K562 (cell line): ENCODE results near the gene MTFR2. TPM values are rescaled to one million over a fixed set of nuclear protein-coding genes. Genes with fewer than 3 reads are reported as not detected.

Source experiments
- ARNT ChIP-seq, 2 experiments: fragments of 450-650 bp; IDR thresholded peaks; 2 replicates each; pipeline ENCODE4 v1.6.1; 2016; ENCODE audit warnings: mild to moderate bottlenecking in 1 of 2
- CBX8 ChIP-seq: fragments of 200-600 bp; sonication (generic); IDR thresholded peaks from 2 replicates; pipeline ENCODE4 v1.6.1; 2012; ENCODE audit warnings: borderline replicate concordance, mixed run types, low read depth, mild to moderate bottlenecking, moderate library complexity, mixed read lengths, low read length, control low read depth, inconsistent platforms; ENCODE audit not compliant: poor library complexity, severe bottlenecking; ENCODE audit errors: extremely low read depth
- CHD1 ChIP-seq: fragments of 200-600 bp; sonication (generic); IDR thresholded peaks from one replicate; pipeline ENCODE4 v1.6.1; 2012; ENCODE audit warnings: mild to moderate bottlenecking, moderate library complexity, low read length, inconsistent platforms
- CREB3L1 ChIP-seq: fragments of 450-650 bp; IDR thresholded peaks from 2 replicates; pipeline ENCODE4 v1.6.1; 2014; ENCODE audit warnings: low read depth, mild to moderate bottlenecking, moderate library complexity, borderline replicate concordance
- DPF2 ChIP-seq: fragments of 450-650 bp; IDR thresholded peaks from 2 replicates; pipeline ENCODE4 v1.6.1; 2016
- EGR1 ChIP-seq: fragments of 450-650 bp; conservative IDR thresholded peaks from 2 replicates; pipeline ENCODE4 v1.6.1; 2017; ENCODE audit warnings: mild to moderate bottlenecking
- FOXK2 ChIP-seq, 2 experiments: fragments of 450-650 bp; IDR thresholded peaks in 1 of 2; conservative IDR thresholded peaks in 1 of 2; 2 replicates each; pipeline ENCODE4 v1.6.1; 2016; ENCODE audit warnings: low read depth in 2 of 2, mild to moderate bottlenecking in 1 of 2
- GATA2 ChIP-seq: sonication (generic); formaldehyde crosslinking; IDR thresholded peaks from 2 replicates; pipeline ENCODE4 v1.4.0; 2020; ENCODE audit warnings: mild to moderate bottlenecking, missing genetic modification reagents
- GATAD2B ChIP-seq: fragments of 450-650 bp; IDR thresholded peaks from 2 replicates; pipeline ENCODE4 v1.6.1; 2017; ENCODE audit warnings: mild to moderate bottlenecking, borderline replicate concordance
- HMG20A ChIP-seq: fragments of 450-650 bp; formaldehyde crosslinking; conservative IDR thresholded peaks from 2 replicates; pipeline ENCODE4 v1.4.0; 2020; ENCODE audit warnings: mild to moderate bottlenecking, mixed read lengths
- HNRNPLL ChIP-seq: fragments of 200-400 bp; formaldehyde crosslinking; IDR thresholded peaks from 2 replicates; pipeline ENCODE4 v1.6.1; 2017; ENCODE audit warnings: low read length, low read depth, mild to moderate bottlenecking; ENCODE audit not compliant: poor library complexity, severe bottlenecking
- NCOA1 ChIP-seq: fragments of 450-650 bp; IDR thresholded peaks from 2 replicates; pipeline ENCODE4 v1.6.1; 2016; ENCODE audit warnings: low read depth
- NFRKB ChIP-seq: fragments of 450-650 bp; IDR thresholded peaks from 2 replicates; pipeline ENCODE4 v1.6.1; 2016; ENCODE audit warnings: low read depth
- NR2C1 ChIP-seq, 2 experiments: fragments of 450-650 bp; IDR thresholded peaks; 2 replicates each; pipeline ENCODE4 v1.6.1; 2017; ENCODE audit warnings: mild to moderate bottlenecking in 2 of 2, antibody characterized with exemption in 1 of 2, inconsistent platforms in 1 of 2, missing compliant biosample characterization in 1 of 2, missing genetic modification characterization in 1 of 2
- NRF1 ChIP-seq, 2 experiments: fragments of 450-650 bp; IDR thresholded peaks in 1 of 2; conservative IDR thresholded peaks in 1 of 2; 2 replicates each; pipeline ENCODE4 v1.6.1; 2014; ENCODE audit warnings: mild to moderate bottlenecking in 2 of 2
- POLR2AphosphoS5 ChIP-seq: IDR thresholded peaks from 2 replicates; pipeline ENCODE4 v1.6.1; 2011; ENCODE audit warnings: mild to moderate bottlenecking, low read depth, low read length, moderate library complexity; ENCODE audit not compliant: control insufficient read depth, insufficient read depth
- PREB ChIP-seq: sonication (generic); formaldehyde crosslinking; IDR thresholded peaks from 2 replicates; pipeline ENCODE4 v1.8.1; 2023; ENCODE audit warnings: mild to moderate bottlenecking, missing genetic modification reagents
- RFX7 ChIP-seq: fragments of 250-450 bp; sonication (Bioruptor Pico); IDR thresholded peaks from 2 replicates; pipeline ENCODE4 v1.5.1; 2021; ENCODE audit warnings: mild to moderate bottlenecking
- SRSF9 ChIP-seq: fragments of 200-400 bp; formaldehyde crosslinking; IDR thresholded peaks from 2 replicates; pipeline ENCODE4 v1.6.1; 2017; ENCODE audit warnings: low read depth, low read length, borderline replicate concordance
- XRCC5 ChIP-seq: fragments of 200-400 bp; formaldehyde crosslinking; IDR thresholded peaks from 2 replicates; pipeline ENCODE4 v1.6.1; 2017; ENCODE audit warnings: low read depth, mild to moderate bottlenecking, low read length
- ZBTB5 ChIP-seq: fragments of 450-650 bp; IDR thresholded peaks from 2 replicates; pipeline ENCODE4 v1.6.1; 2017; ENCODE audit warnings: antibody characterized with exemption
- ZNF274 ChIP-seq: IDR thresholded peaks from 2 replicates; pipeline ENCODE4 v1.6.1; 2011; ENCODE audit warnings: low read depth, mild to moderate bottlenecking, low read length, moderate library complexity, borderline replicate concordance
- ZNF584 ChIP-seq: fragments of 200-800 bp; sonication (Bioruptor generic); IDR thresholded peaks from 2 replicates; pipeline ENCODE4 v1.6.1; 2016; ENCODE audit warnings: low read depth, mild to moderate bottlenecking, missing genetic modification characterization, missing compliant biosample characterization
- polyA plus RNA-seq, 8 experiments: library from polyadenylated mRNA; depleted of rRNA in 4 of 8; stranded (reverse) in 5 of 8; unstranded in 3 of 8; fragments of >200 nt; fragmentation: Nextera tagmentation in 2 of 8; fragmentation: Illumina TruSeq in 1 of 8; extraction: Ambion mirVana in 2 of 8; extraction: Trizol in 1 of 8; gene quantifications; 2 replicates each; pipeline versions ENCODE4 v1.2.1 to v1.2.3, GENCODE V29; 2011 to 2014; ENCODE audit warnings: inconsistent platforms in 1 of 8, missing spikeins in 1 of 8
- total RNA-seq, 7 experiments: library from RNA; depleted of rRNA in 6 of 7; stranded (reverse); fragments of >200 nt in 6 of 7; fragmentation: Illumina TruSeq in 2 of 7; extraction: Trizol in 2 of 7; gene quantifications; 2 replicates each; pipeline versions ENCODE4 v1.2.1 to v1.2.3, GENCODE V29; 2011 to 2021; ENCODE audit warnings: low replicate concordance in 1 of 7

Gene MTFR2
- total and polyA plus RNA-seq, 9 of the 15 experiments (the other 6 are each of a cell fraction or from before 2014, with no cell fraction given) = 10.1 to 63.3 (median 45.9) TPM

- TF ChIP-seq CREB3L1 = peak; percentile 57; the same call in 1 of the 2 replicates
- no peak for TF ChIP-seq SRSF9
- TF ChIP-seq GATAD2B = peak; percentile 100
- peak; percentile 49 to 57; a peak in 3 of 4 replicates for TF ChIP-seq NRF1 (conservative IDR thresholded peaks at IDR 0.05 in 1 of 2, IDR thresholded peaks at IDR 0.05 in 1 of 2)
- peak; percentile 7; the same call in 1 of the 2 replicates for TF ChIP-seq ZBTB5
- TF ChIP-seq CBX8 = no peak
- TF ChIP-seq POLR2AphosphoS5 = peak; percentile 90
- peak; percentile 43; the same call in 1 of the 2 replicates for TF ChIP-seq NCOA1
- TF ChIP-seq ZNF584 (CRISPR knock-in tag) = no peak
- peak; percentile 43 for TF ChIP-seq EGR1
- TF ChIP-seq NR2C1 (IDR thresholded peaks at IDR 0.05) = peak; percentile 62
- TF ChIP-seq NR2C1 (tag; IDR thresholded peaks at IDR 0.05) = peak; percentile 77
- no peak for TF ChIP-seq CHD1
- TF ChIP-seq HMG20A = no peak
- TF ChIP-seq DPF2 = 0 out of 2 replicates have a peak, but pooled peaks have one; percentile 31
- peak; percentile 48 to 51; a peak in 2 of 4 replicates for TF ChIP-seq ARNT (IDR thresholded peaks at IDR 0.05)
- TF ChIP-seq GATA2 (CRISPR knock-in tag) = no peak
- TF ChIP-seq RFX7 (CRISPR knock-in tag) = no peak
- TF ChIP-seq PREB (CRISPR knock-in tag) = no peak
- peak; percentile 54; the same call in 1 of the 2 replicates for TF ChIP-seq NFRKB
- no peak; the same call in 1 of the 2 replicates for TF ChIP-seq XRCC5
- TF ChIP-seq HNRNPLL = peak; percentile 92
- TF ChIP-seq FOXK2 (conservative IDR thresholded peaks at IDR 0.05 in 1 of 2, IDR thresholded peaks at IDR 0.05 in 1 of 2; ENCODE audit: low read depth in 2 of 2) = peak; percentile 94 to 95
- TF ChIP-seq ZNF274 = no peak
Observed at GRCh38 chr6:136249811-136250685, at the start of gene MTFR2 (continued).
